OCI-LY3 (cell line): ENCODE measurements around the gene PLA2G2F.

Experiments
- CTCF ChIP-seq: fragments of 200-600, 300-600 bp; sonication (generic); IDR thresholded peaks from 2 replicates; pipeline ENCODE4 v1.5.1; 2014; ENCODE audit warnings: antibody characterized with exemption, low read length, low read depth
- EZH2phosphoT487 ChIP-seq: fragments of 200-600 bp; shearing (Covaris generic); IDR thresholded peaks from 2 replicates; pipeline ENCODE4 v1.6.1; 2018; ENCODE audit warnings: antibody characterized with exemption, mixed run types, low read depth

GRCh38 chr1:20109223-20109856, 29.8 kb upstream of the PLA2G2F start:
- TF ChIP-seq CTCF (no peak), EZH2phosphoT487 (no peak)
